Measurements from ENCODE around the gene PKHD1. TPM values are rescaled to one million over a fixed set of nuclear protein-coding genes. Genes with fewer than 3 reads are reported as not detected.

Gene PKHD1
- total and polyA plus RNA-seq, 11 donors = 0.02 to 0.04 TPM; not detected in 9

GRCh38 chr6:52134011-52134410, 46.6 kb upstream of the PKHD1 start:
- ATAC-seq = no peak
- Histone ChIP-seq H3K9me3 (no peaks in the 10 kb centered on the region), H3K4me1 (no peaks in the 10 kb centered on the region), H3K36me3 (no peaks in the 10 kb centered on the region), H3K27ac (no peak overlapping the region), H3K27me3 (peaks cover 0 to 10% (median 0%) of the 10 kb centered on the region in 9 donors), H3K4me3 (no peak overlapping the region)
- no peak for DNase-seq
- 74 to 83% (median 80%) methylated on average over 3 of the region's 3 CpGs for WGBS, 4 donors
- TF ChIP-seq CTCF (IDR thresholded peaks at IDR 0.05) (no peak), POLR2A (IDR thresholded peaks at IDR 0.05) (no peak)
- intact Hi-C loops (cut with DNase I) = no loop called here

GRCh38 chr6:52133324-52133723, 45.9 kb upstream of the PKHD1 start:
- Histone ChIP-seq H3K27me3 (peaks cover 0 to 5% (median 0%) of the 10 kb centered on the region in 9 donors), H3K27ac (no peak overlapping the region), H3K4me3 (no peak overlapping the region), H3K9me3 (no peaks in the 10 kb centered on the region), H3K4me1 (no peaks in the 10 kb centered on the region), H3K36me3 (no peaks in the 10 kb centered on the region)
- no peak for TF ChIP-seq CTCF (IDR thresholded peaks at IDR 0.05)
- no peak for TF ChIP-seq POLR2A (IDR thresholded peaks at IDR 0.05)
- ATAC-seq (no peak), DNase-seq (no peak)
- intact Hi-C loops (cut with DNase I) = no loop called here
- WGBS, 4 donors = 52 to 98% (median 85%) methylated on average over 2 of the region's 2 CpGs

GRCh38 chr6:52132292-52132691, 44.9 kb upstream of the PKHD1 start:
- H3K36me3 ChIP-seq = no peaks in the 10 kb centered on the region
- intact Hi-C loops (cut with DNase I) = no loop called here
- no peaks in the 10 kb centered on the region for H3K4me1 ChIP-seq
- no peak for DNase-seq
- H3K4me3 ChIP-seq = no peak overlapping the region
- no peaks in the 10 kb centered on the region for H3K9me3 ChIP-seq
- ATAC-seq = no peak
- H3K27me3 ChIP-seq = peaks cover 0 to 5% (median 0%) of the 10 kb centered on the region in 9 donors
- WGBS, 4 donors = 58 to 75% (median 62%) methylated on average over 2 of the region's 2 CpGs
- TF ChIP-seq POLR2A (IDR thresholded peaks at IDR 0.05) (no peak), CTCF (IDR thresholded peaks at IDR 0.05) (no peak)
- no peak overlapping the region for H3K27ac ChIP-seq

- DNase-seq (no peak), ATAC-seq (no peak)
- no peak for TF ChIP-seq CTCF (IDR thresholded peaks at IDR 0.05)
- TF ChIP-seq POLR2A (IDR thresholded peaks at IDR 0.05) = no peak
- no peak overlapping the region for H3K27ac ChIP-seq
- no peaks in the 10 kb centered on the region for H3K4me1 ChIP-seq
- H3K36me3 ChIP-seq = no peaks in the 10 kb centered on the region
- H3K9me3 ChIP-seq = no peaks in the 10 kb centered on the region
- no peak overlapping the region for H3K4me3 ChIP-seq
- H3K27me3 ChIP-seq = no peaks in the 10 kb centered on the region
- intact Hi-C loops (cut with DNase I) = no loop called here
- 32 to 50% (median 38%) methylated on average over 1 of the region's 1 CpG for WGBS, 4 donors
These were observed 43.0 kb upstream of the PKHD1 start for GRCh38 chr6:52130440-52130839.

Data from heart left ventricle (tissue), 16 donors.